Chondrocyte (in vitro differentiated cells): ENCODE results near the gene BRICD5. TPM values are rescaled to one million over a fixed set of nuclear protein-coding genes. Genes with fewer than 3 reads are reported as not detected.

Source experiments
- DNase-seq: peaks from one replicate; pipeline ENCODE4 v3.0.0; 2021; ENCODE audit warnings: mixed read lengths, low spot score
- H3K27ac Mint-ChIP-seq: one replicate; pipeline ENCODE4 v1.8.0; 2021; ENCODE audit warnings: mild to moderate bottlenecking, moderate library complexity, mixed read lengths; ENCODE audit not compliant: unreplicated experiment
- H3K27me3 Mint-ChIP-seq: 2 replicates; pipeline ENCODE4 v1.8.0; 2021; ENCODE audit warnings: low read depth, mixed read lengths
- H3K36me3 Mint-ChIP-seq: 2 replicates; pipeline ENCODE4 v1.8.0; 2021; ENCODE audit warnings: low read depth, mixed read lengths
- H3K4me1 Mint-ChIP-seq: 2 replicates; pipeline ENCODE4 v1.8.0; 2021; ENCODE audit warnings: low read depth, mild to moderate bottlenecking, mixed read lengths
- H3K4me3 Mint-ChIP-seq: one replicate; pipeline ENCODE4 v1.8.0; 2021; ENCODE audit warnings: mild to moderate bottlenecking, moderate library complexity, mixed read lengths; ENCODE audit not compliant: unreplicated experiment
- H3K9me3 Mint-ChIP-seq: 2 replicates; pipeline ENCODE4 v1.8.0; 2021; ENCODE audit warnings: low read depth, mixed read lengths
- CTCF ChIP-seq: fragments of 200-600 bp; sonication (generic); IDR thresholded peaks from 2 replicates; pipeline ENCODE4 v1.5.0; 2021; ENCODE audit warnings: antibody characterized with exemption, mild to moderate bottlenecking, moderate library complexity
- total RNA-seq: library from RNA; stranded (reverse); gene quantifications from 3 replicates; pipeline ENCODE4 v1.2.1, GENCODE V29; 2021

BRICD5 gene
- total RNA-seq, 1 donor from 2014 or later, result 5.4 TPM

GRCh38 chr16:2253293-2253692 is 42.6 kb upstream of the BRICD5 start:
- no peak for TF ChIP-seq CTCF
- H3K36me3 Mint-ChIP-seq, result peaks cover 22% of the 10 kb centered on the region
- H3K27me3 Mint-ChIP-seq, result no peaks in the 10 kb centered on the region
- H3K27ac Mint-ChIP-seq, result peak overlapping the region; percentile 64
- H3K4me3 Mint-ChIP-seq, result no peak overlapping the region
- peaks cover 16% of the 10 kb centered on the region for H3K4me1 Mint-ChIP-seq
- DNase-seq, result no peak
- H3K9me3 Mint-ChIP-seq, result no peaks in the 10 kb centered on the region

- H3K4me3 Mint-ChIP-seq, result no peak overlapping the region
- peaks cover 22% of the 10 kb centered on the region for H3K36me3 Mint-ChIP-seq
- no peak for TF ChIP-seq CTCF
- peaks cover 16% of the 10 kb centered on the region for H3K4me1 Mint-ChIP-seq
- DNase-seq, result no peak
- peak overlapping the region; percentile 64 for H3K27ac Mint-ChIP-seq
- H3K27me3 Mint-ChIP-seq, result no peaks in the 10 kb centered on the region
- H3K9me3 Mint-ChIP-seq, result no peaks in the 10 kb centered on the region
Measured at GRCh38 chr16:2252806-2253148, 42.1 kb upstream of the BRICD5 start.

- H3K27ac Mint-ChIP-seq, result peak within 1 kb of the TSS; percentile 94
- H3K9me3 Mint-ChIP-seq, result no peaks in the 10 kb centered on the region
- peaks cover 16% of the 10 kb centered on the region for H3K4me1 Mint-ChIP-seq
- H3K4me3 Mint-ChIP-seq, result peak within 1 kb of the TSS; percentile 86
- peak; percentile 96 for DNase-seq
- peaks cover 14% of the 10 kb centered on the region for H3K36me3 Mint-ChIP-seq
- TF ChIP-seq CTCF, result peak; percentile 83
- no peaks in the 10 kb centered on the region for H3K27me3 Mint-ChIP-seq
Measured at GRCh38 chr16:2251296-2252111, 40.8 kb upstream of the BRICD5 start, which contains the start of gene ECI1. Gene ECI1, minus strand, starts transcription at chr16:2251587. Its CDS starts 21 bp downstream, at chr16:2251566.

GRCh38 chr16:2250652-2251295 is 40.1 kb upstream of the BRICD5 start:
- Mint-ChIP-seq H3K4me3 (peak overlapping the region; percentile 86), H3K27me3 (no peaks in the 10 kb centered on the region), H3K36me3 (peaks cover 11% of the 10 kb centered on the region), H3K4me1 (peaks cover 13% of the 10 kb centered on the region), H3K9me3 (no peaks in the 10 kb centered on the region), H3K27ac (peak overlapping the region; percentile 94)
- TF ChIP-seq CTCF, result no peak
- DNase-seq, result no peak

GRCh38 chr16:2246301-2246885 is 35.7 kb upstream of the BRICD5 start:
- Mint-ChIP-seq H3K27me3 (no peaks in the 10 kb centered on the region), H3K36me3 (peaks cover 5% of the 10 kb centered on the region), H3K4me1 (peaks cover 9% of the 10 kb centered on the region), H3K9me3 (no peaks in the 10 kb centered on the region), H3K4me3 (no peak overlapping the region), H3K27ac (no peak overlapping the region)
- TF ChIP-seq CTCF, result no peak
- DNase-seq, result no peak
